NCI-H524 (cell line): Measurements from ENCODE around the gene DDX39A.
"Not testable (repeated sequence)": the region's sequence is repeated elsewhere in the genome, so short reads cannot be mapped to it uniquely, and the experiment has no call there.

Source experiments
- DNase-seq, 2 experiments: peaks; one replicate each; lab custom pipeline; 2025; lab: John Stamatoyannopoulos, UW

DDX39A gene

GRCh38 chr19:14385492-14385891 is 33.6 kb downstream of the DDX39A start:
- no peak for DNase-seq

GRCh38 chr19:14383661-14384555 is 35.2 kb downstream of the DDX39A start:
- no peak for DNase-seq

- DNase-seq, result no peak
Measured at GRCh38 chr19:14381689-14382474, 37.3 kb downstream of the DDX39A start.

GRCh38 chr19:14379294-14380065 is 39.7 kb downstream of the DDX39A start:
- no peak for DNase-seq

- no peak for DNase-seq
Measured at GRCh38 chr19:14378890-14379289, 40.3 kb downstream of the DDX39A start.

GRCh38 chr19:14377883-14378328 is 41.2 kb downstream of the DDX39A start:
- DNase-seq, result no peak

- DNase-seq, result peak in 1 of 2 experiments; percentile 23
Measured at GRCh38 chr19:14375582-14376291, 43.4 kb downstream of the DDX39A start.

GRCh38 chr19:14375055-14375581 is 44.0 kb downstream of the DDX39A start:
- no peak for DNase-seq

GRCh38 chr19:14374313-14374712 is 44.8 kb downstream of the DDX39A start:
- DNase-seq, result not testable (repeated sequence)

- DNase-seq, result not testable (repeated sequence)
Measured at GRCh38 chr19:14372384-14373077, 46.6 kb downstream of the DDX39A start.

GRCh38 chr19:14371301-14371821 is 47.8 kb downstream of the DDX39A start:
- no peak for DNase-seq

- no peak for DNase-seq
Measured at GRCh38 chr19:14370940-14371280, 48.2 kb downstream of the DDX39A start.

GRCh38 chr19:14370169-14370939 is 48.8 kb downstream of the DDX39A start:
- DNase-seq, result no peak

GRCh38 chr19:14369399-14370168 is 49.6 kb downstream of the DDX39A start:
- DNase-seq, result no peak

- DNase-seq, result no peak
Measured at GRCh38 chr19:14368011-14368513, 51.1 kb downstream of the DDX39A start.

GRCh38 chr19:14367016-14367415 is 52.1 kb downstream of the DDX39A start:
- DNase-seq, result no peak

GRCh38 chr19:14366529-14366928 is 52.6 kb downstream of the DDX39A start:
- peak; percentile 91 to 96 for DNase-seq

- DNase-seq, result not testable (repeated sequence)
Measured at GRCh38 chr19:14364098-14364443, 55.1 kb downstream of the DDX39A start.
